Spleen (tissue), 7 donors: Measurements from ENCODE around the gene DAO.

ENCODE experiments used
- POLR2A ChIP-seq, 3 donors: fragments of 450-650 bp; IDR thresholded peaks; one replicate each; pipeline ENCODE4 v1.5.1; 2017; ENCODE audit warnings: antibody characterized with exemption in 3 of 3, mild to moderate bottlenecking in 1 of 3
- POLR2AphosphoS5 ChIP-seq, 3 donors: sonication (generic); formaldehyde crosslinking; IDR thresholded peaks; one replicate each; pipeline ENCODE4 v1.5.1; 2017; ENCODE audit warnings: antibody characterized with exemption in 3 of 3
- TF ChIP-seq, protein P1 (sequence below), 11 experiments: fragments of 200-600 bp in 7 of 11; fragments of 450-650 bp in 4 of 11; sonication (generic) in 4 of 11; IDR thresholded peaks in 8 of 11; conservative IDR thresholded peaks in 3 of 11; 1 replicate in 7 of 11; 2 replicates in 4 of 11; pipeline versions ENCODE4 v1.4.0 to v1.8.0; 2016 to 2021; ENCODE audit warnings: antibody characterized with exemption in 11 of 11, inconsistent platforms in 4 of 11, mild to moderate bottlenecking in 1 of 11
- donor health status: DM: no; HTN: no; CAD: no; lungs with moderate emphysema.
- donor health status: DM: no; HTN: no; CAD: no.
- donor health status: DM: no; HTN: no; CAD: no.

DNA sequence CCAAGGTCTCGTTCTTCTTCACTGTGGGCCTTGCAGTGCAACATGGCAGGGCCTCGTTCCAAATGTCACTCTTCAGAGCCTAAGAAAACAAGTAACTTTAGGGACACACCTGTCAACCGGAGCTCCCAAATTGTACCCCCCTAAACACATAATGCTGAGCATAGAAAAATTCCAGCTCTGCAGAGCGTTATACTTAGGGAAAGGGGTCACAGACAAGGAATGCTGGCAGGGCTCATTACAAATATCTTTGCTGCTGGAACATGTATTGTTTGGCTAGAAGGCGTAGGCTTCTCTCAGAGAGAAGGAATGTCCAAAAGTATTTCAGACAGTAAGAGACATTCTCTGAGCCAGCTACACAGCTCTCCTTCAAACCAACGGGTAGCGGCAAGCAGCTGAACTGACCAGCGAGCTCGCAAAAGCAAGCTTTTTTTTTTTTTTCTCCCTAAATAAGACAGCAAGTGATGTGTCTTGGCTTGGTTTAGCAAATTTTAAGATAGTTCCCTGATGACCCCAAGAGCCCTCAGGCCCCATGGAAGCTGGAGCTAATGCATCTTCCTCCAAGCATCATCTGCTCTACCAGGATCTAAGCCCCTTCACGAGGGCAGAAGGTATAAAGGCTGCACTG lies 47.0 kb upstream of the DAO start:
- TF ChIP-seq POLR2AphosphoS5 (IDR thresholded peaks at IDR 0.05) (no peak), POLR2A (IDR thresholded peaks at IDR 0.05) (no peak)
- TF ChIP-seq, protein P1, sequence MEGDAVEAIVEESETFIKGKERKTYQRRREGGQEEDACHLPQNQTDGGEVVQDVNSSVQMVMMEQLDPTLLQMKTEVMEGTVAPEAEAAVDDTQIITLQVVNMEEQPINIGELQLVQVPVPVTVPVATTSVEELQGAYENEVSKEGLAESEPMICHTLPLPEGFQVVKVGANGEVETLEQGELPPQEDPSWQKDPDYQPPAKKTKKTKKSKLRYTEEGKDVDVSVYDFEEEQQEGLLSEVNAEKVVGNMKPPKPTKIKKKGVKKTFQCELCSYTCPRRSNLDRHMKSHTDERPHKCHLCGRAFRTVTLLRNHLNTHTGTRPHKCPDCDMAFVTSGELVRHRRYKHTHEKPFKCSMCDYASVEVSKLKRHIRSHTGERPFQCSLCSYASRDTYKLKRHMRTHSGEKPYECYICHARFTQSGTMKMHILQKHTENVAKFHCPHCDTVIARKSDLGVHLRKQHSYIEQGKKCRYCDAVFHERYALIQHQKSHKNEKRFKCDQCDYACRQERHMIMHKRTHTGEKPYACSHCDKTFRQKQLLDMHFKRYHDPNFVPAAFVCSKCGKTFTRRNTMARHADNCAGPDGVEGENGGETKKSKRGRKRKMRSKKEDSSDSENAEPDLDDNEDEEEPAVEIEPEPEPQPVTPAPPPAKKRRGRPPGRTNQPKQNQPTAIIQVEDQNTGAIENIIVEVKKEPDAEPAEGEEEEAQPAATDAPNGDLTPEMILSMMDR (IDR thresholded peaks at IDR 0.05 in 8 of 11, conservative IDR thresholded peaks at IDR 0.05 in 3 of 11) = no peak
